NCI-H2196 treated with DMSO at 0.1 percent for 48 hours (cell line): ENCODE results near the gene VAC14.

ENCODE experiments used
- DNase-seq: peaks from one replicate; lab custom pipeline; 2025; ENCODE audit not compliant: unreplicated experiment; lab: John Stamatoyannopoulos, UW

VAC14 gene

DNA sequence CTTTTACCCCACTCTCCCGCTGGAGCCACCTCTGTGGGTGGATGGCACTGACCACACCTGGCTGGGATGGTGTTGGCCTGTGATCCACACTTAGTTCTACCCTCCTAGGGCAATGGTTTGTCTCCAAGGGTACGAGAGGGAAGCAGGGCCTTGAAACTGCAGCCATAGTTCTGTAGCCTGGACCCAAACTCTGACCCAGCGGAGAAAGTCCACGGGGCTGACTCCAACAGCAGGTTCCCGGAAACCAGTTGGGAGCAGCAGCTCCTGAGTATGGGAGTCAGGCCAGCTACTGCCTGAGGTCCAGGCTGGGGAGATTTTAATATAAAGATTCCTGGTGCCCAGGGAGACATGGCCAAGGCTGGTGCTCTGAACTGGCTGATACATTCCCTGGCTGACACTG lies 91.5 kb downstream of the VAC14 start:
- no peak for DNase-seq

GRCh38 chr16:70708366-70709246 lies 92.4 kb downstream of the VAC14 start:
- no peak for DNase-seq

GRCh38 chr16:70706948-70707465 lies 94.0 kb downstream of the VAC14 start:
- DNase-seq = no peak

- no peak for DNase-seq
These were observed 95.9 kb downstream of the VAC14 start for GRCh38 chr16:70705056-70705455.

- DNase-seq = no peak
These were observed 96.4 kb downstream of the VAC14 start for GRCh38 chr16:70704586-70704985.

GRCh38 chr16:70703835-70704381 lies 97.0 kb downstream of the VAC14 start:
- no peak for DNase-seq

- DNase-seq = no peak
These were observed 97.7 kb downstream of the VAC14 start for GRCh38 chr16:70703041-70703834.

DNA sequence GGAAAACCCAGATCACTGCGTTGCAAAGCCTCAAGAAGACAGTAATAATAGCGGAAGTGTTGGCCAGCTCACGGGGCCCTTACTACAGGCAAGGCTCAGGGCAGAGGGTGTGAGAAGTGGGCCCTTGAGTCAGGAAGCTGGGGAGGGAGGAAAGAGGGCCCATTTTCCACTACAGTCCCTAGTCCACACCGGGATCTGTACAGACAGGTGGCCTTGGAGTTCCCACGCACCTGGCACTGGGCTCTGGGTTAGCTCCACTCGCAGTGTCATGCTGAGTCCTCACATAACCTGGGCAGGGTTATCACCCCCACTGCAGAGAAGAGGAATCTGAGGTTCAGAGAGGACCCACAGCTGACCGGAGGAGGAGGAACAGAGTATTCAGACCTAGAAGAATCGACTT lies 98.3 kb downstream of the VAC14 start:
- DNase-seq = no peak

DNA sequence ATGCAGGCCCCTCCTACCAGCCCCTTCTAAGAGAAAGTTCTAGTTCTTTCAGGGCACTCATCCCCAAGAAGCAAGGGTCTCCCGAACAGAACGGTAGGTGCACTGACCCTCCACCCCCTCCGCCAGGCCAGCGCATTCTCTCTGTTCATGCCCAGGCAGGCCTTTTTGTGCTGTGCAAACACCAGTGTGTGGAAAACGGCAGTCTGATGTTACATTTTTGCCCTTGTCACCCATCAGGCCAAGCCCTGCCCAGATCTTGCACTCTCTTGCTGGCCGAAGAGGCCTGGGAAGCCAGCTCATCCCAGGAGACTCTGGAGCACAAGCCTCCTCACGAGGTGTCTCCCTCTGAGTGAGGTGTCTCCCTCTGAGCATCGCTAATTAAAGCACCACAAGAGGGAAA lies 99.0 kb downstream of the VAC14 start:
- DNase-seq = peak; percentile 68

GRCh38 chr16:70701596-70701995 lies 99.4 kb downstream of the VAC14 start:
- peak; percentile 68 for DNase-seq

GRCh38 chr16:70701036-70701435 lies 99.9 kb downstream of the VAC14 start:
- DNase-seq = no peak

DNA sequence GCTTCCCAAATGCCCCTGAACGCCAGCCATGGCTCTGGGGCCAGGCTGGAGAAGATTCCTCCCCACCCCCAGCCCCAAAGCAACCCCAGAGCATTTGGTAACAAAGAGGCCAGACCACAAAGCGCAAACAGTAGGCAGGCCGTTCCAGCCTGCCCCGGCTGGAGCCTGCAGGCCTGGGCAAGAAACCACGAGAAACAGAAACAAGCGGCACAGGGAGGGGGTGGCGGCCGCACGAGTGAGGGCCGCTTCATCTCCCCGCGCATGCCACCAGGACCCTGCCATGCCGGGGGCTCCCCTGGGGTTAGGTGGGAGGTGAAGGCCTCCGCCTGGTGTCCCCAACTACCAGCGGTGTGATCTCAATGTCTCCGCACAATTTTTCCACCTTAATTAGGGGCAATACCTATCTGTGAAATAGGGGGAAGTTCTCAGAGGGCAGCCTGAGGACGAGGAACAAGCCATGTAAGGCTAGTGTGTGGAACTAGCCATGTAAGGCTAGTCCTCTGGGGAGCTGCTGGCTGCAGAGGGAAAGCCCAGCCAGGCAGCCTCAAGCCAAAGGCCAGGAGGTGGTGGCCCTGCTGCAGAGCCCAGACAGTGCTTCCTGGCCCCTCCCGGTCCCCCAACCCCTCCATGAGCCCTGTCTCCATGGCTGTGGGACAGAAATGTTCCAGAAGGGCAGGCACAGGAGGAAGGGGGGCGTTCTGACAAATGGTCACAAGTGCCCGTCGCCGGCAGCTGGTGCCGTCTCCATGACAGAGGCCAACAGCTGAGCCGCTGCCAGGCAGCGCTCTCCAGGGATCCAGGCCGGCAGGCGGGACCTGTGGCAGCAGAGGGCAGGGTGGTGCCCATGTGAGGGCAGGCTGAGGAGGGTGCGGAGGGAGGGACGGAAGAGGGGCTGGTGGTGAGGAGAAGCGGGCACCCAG lies 100.6 kb downstream of the VAC14 start:
- DNase-seq = peak; percentile 25

GRCh38 chr16:70699696-70700095 lies 101.3 kb downstream of the VAC14 start:
- DNase-seq = no peak

DNA sequence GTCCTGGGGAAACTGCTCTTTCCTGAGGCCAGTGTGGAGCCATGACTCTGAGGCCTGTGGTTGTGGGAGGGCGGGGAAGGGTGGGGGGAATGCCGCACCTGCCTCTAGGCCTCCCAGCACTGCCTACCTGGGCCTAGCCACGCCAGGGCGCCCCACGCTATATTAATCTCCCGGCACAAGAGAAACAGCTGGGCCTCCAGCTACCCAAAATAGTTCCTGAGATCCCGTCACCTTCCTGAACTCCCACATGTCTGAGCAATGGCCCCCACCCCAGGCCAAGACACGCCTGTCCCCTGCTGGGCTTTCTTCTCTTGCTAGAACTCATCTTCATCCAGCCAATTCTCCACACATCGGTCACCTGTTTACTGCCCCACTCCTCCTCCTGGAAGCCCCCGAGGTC lies 102.1 kb downstream of the VAC14 start:
- DNase-seq = no peak

DNA sequence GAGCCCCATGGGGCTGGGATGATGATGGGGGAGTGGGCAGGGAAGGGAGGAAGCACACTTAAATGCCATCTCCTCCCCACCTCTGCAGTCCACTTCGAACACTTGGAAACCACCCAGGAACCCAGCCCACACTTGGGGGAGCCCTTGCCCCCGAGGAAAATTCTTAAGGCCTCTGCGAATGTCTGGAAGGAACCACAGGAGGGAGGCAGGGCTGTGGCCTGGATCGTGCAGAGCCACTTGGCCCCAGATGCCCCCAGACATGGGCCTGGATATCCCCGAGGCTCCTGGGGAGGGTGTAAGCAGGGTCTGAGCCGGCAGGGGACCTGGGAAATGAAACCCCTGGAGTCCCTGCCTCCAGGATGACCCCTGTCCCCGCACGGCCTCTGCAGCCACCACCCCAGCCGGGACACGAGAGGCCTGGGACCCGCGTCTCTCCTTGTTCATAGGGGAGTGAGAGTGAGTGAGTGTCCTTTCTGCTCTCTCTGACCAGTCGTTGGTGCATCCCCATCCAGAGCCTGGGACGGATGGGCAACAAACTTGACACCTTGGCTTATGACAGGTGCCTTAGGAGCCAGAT lies 103.3 kb downstream of the VAC14 start:
- DNase-seq = no peak

- no peak for DNase-seq
These were observed 103.9 kb downstream of the VAC14 start for GRCh38 chr16:70696952-70697593.

DNA sequence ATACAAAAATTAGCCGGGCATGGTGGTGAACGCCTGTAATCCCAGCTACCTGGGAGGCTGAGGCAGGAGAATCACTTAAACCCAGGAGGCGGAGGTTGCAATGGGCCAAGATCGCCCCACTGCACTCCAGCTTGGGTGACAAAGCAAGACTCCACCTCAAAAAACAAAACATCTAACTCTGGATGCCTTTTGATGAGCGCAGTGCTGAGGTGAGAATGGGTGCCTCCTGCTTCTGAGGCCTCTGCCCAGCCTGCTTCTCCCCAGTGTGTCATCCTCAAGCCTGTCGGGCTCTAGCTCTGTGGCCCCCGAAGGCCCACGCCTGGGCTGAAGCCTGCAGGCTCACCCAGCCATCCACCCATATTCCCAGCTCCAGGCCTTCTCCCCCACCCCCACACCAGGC lies 104.6 kb downstream of the VAC14 start:
- DNase-seq = no peak

GRCh38 chr16:70695331-70696070 lies 105.5 kb downstream of the VAC14 start:
- DNase-seq = peak; percentile 62

- DNase-seq = no peak
These were observed 106.1 kb downstream of the VAC14 start for GRCh38 chr16:70694868-70695218.
